HT1080 (cell line): Measurements from ENCODE around the gene SYTL1. TPM values are rescaled to one million over a fixed set of nuclear protein-coding genes. Genes with fewer than 3 reads are reported as not detected.
"Not testable (repeated sequence)": the region's sequence is repeated elsewhere in the genome, so short reads cannot be mapped to it uniquely, and the experiment has no call there.

Experiments used
- DNase-seq: peaks from one replicate; pipeline ENCODE4 v3.0.0-alpha.2; 2015; ENCODE audit warnings: low read depth
- total RNA-seq: library from RNA; depleted of rRNA; stranded (reverse); fragments of >200 nt; shearing (Covaris generic); gene quantifications from 2 replicates; pipeline ENCODE4 v1.2.3, GENCODE V29; 2014

SYTL1 gene
- total RNA-seq, 1 experiment from 2014 or later, result 4.1 TPM

- DNase-seq, result no peak
Observed at GRCh38 chr1:27383039-27383605, 41.3 kb downstream of the SYTL1 start, which contains the start of gene CD164L2. Gene CD164L2, minus strand, starts transcription at chr1:27383333. Its CDS starts 94 bp downstream, at chr1:27383239.

- DNase-seq, result no peak
Observed at GRCh38 chr1:27383661-27384060, 41.8 kb downstream of the SYTL1 start.

- not testable (repeated sequence) for DNase-seq
Observed at GRCh38 chr1:27384797-27385196, 43.0 kb downstream of the SYTL1 start.

GRCh38 chr1:27388337-27389005 is 46.6 kb downstream of the SYTL1 start:
- DNase-seq, result peak; percentile 40

- peak; percentile 35 for DNase-seq
Observed at GRCh38 chr1:27391511-27392095, 49.8 kb downstream of the SYTL1 start.

GRCh38 chr1:27392096-27392777 is 50.4 kb downstream of the SYTL1 start, which contains the start of gene GPR3:
Gene GPR3, plus strand, starts transcription at chr1:27392622. Its CDS starts 1,177 bp downstream, at chr1:27393799.
- peak; percentile 89 for DNase-seq

- DNase-seq, result no peak
Observed at GRCh38 chr1:27392778-27393635, 51.2 kb downstream of the SYTL1 start.

GRCh38 chr1:27393641-27394281 is 51.9 kb downstream of the SYTL1 start:
- no peak for DNase-seq

- no peak for DNase-seq
Observed at GRCh38 chr1:27394282-27394658, 52.4 kb downstream of the SYTL1 start.

GRCh38 chr1:27394925-27395324 is 53.1 kb downstream of the SYTL1 start:
- no peak for DNase-seq

GRCh38 chr1:27395441-27396195 is 53.8 kb downstream of the SYTL1 start:
- peak; percentile 73 for DNase-seq

- DNase-seq, result no peak
Observed at GRCh38 chr1:27397110-27397509, 55.3 kb downstream of the SYTL1 start.

- no peak for DNase-seq
Observed at GRCh38 chr1:27397749-27398148, 55.9 kb downstream of the SYTL1 start.

- no peak for DNase-seq
Observed at GRCh38 chr1:27398405-27399149, 56.8 kb downstream of the SYTL1 start.

GRCh38 chr1:27399251-27400025 is 57.6 kb downstream of the SYTL1 start:
- no peak for DNase-seq

GRCh38 chr1:27400082-27400962 is 58.5 kb downstream of the SYTL1 start:
- DNase-seq, result no peak

GRCh38 chr1:27400963-27401341 is 59.1 kb downstream of the SYTL1 start:
- no peak for DNase-seq
